Suprapubic skin (tissue), 4 donors: ENCODE measurements around the gene OR51S1.

Source experiments
- EP300 ChIP-seq: sonication (generic); formaldehyde crosslinking; IDR thresholded peaks from one replicate; pipeline ENCODE4 v1.6.1; 2017; ENCODE audit warnings: antibody characterized with exemption
- POLR2A ChIP-seq, 2 donors: fragments of 450-650 bp; IDR thresholded peaks; one replicate each; pipeline ENCODE4 v1.6.1; 2017; ENCODE audit warnings: antibody characterized with exemption in 2 of 2, mild to moderate bottlenecking in 2 of 2, moderate library complexity in 2 of 2
- POLR2AphosphoS5 ChIP-seq, 3 donors: sonication (generic); formaldehyde crosslinking; IDR thresholded peaks; one replicate each; pipeline ENCODE4 v1.6.1; 2017; ENCODE audit warnings: antibody characterized with exemption in 3 of 3
- TF ChIP-seq, protein P1 (sequence below), 2 donors: fragments of 200-600 bp in 1 of 2; fragments of 450-650 bp in 1 of 2; sonication (generic) in 1 of 2; IDR thresholded peaks; one replicate each; pipeline ENCODE4 v1.5.1; 2016 to 2019; ENCODE audit warnings: antibody characterized with exemption in 2 of 2, mild to moderate bottlenecking in 1 of 2, moderate library complexity in 1 of 2

DNA sequence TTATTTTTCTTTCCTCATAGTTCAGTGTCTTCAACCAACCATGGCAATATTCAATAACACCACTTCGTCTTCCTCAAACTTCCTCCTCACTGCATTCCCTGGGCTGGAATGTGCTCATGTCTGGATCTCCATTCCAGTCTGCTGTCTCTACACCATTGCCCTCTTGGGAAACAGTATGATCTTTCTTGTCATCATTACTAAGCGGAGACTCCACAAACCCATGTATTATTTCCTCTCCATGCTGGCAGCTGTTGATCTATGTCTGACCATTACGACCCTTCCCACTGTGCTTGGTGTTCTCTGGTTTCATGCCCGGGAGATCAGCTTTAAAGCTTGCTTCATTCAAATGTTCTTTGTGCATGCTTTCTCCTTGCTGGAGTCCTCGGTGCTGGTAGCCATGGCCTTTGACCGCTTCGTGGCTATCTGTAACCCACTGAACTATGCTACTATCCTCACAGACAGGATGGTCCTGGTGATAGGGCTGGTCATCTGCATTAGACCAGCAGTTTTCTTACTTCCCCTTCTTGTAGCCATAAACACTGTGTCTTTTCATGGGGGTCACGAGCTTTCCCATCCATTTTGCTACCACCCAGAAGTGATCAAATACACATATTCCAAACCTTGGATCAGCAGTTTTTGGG lies 33.0 kb upstream of the OR51S1 start, which contains the start of gene OR51T1:
- TF ChIP-seq POLR2A (IDR thresholded peaks at IDR 0.05), result no peak
- no peak for TF ChIP-seq POLR2AphosphoS5 (IDR thresholded peaks at IDR 0.05)
- TF ChIP-seq, protein P1, sequence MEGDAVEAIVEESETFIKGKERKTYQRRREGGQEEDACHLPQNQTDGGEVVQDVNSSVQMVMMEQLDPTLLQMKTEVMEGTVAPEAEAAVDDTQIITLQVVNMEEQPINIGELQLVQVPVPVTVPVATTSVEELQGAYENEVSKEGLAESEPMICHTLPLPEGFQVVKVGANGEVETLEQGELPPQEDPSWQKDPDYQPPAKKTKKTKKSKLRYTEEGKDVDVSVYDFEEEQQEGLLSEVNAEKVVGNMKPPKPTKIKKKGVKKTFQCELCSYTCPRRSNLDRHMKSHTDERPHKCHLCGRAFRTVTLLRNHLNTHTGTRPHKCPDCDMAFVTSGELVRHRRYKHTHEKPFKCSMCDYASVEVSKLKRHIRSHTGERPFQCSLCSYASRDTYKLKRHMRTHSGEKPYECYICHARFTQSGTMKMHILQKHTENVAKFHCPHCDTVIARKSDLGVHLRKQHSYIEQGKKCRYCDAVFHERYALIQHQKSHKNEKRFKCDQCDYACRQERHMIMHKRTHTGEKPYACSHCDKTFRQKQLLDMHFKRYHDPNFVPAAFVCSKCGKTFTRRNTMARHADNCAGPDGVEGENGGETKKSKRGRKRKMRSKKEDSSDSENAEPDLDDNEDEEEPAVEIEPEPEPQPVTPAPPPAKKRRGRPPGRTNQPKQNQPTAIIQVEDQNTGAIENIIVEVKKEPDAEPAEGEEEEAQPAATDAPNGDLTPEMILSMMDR (IDR thresholded peaks at IDR 0.05), result no peak
- no peak for TF ChIP-seq EP300
